IMR-90 (cell line): ENCODE measurements around the gene SNX27. TPM values are rescaled to one million over a fixed set of nuclear protein-coding genes. Genes with fewer than 3 reads are reported as not detected.

Experiments used
- ATAC-seq: fragments of 200-7000 bp; cut with Tn5 transposase; 2 replicates; pipeline ENCODE4 v1.9.1; 2020; ENCODE audit warnings: low read depth, mild to moderate bottlenecking, moderate library complexity
- BruUV-seq: library from RNA; stranded (reverse); fragments of 400-500 nt; replicated peaks from 2 replicates; lab custom pipeline; 2021; lab: Mats Ljungman, UMichigan
- CTCF ChIA-PET: fragments of 300-600 bp; formaldehyde crosslinking; extraction: SDS; loops from one replicate; lab custom pipeline; 2021; ENCODE audit warnings: antibody characterized with exemption; lab: Yijun Ruan, JAX
- POLR2A ChIA-PET: fragments of 300-600 bp; sonication (Branson Sonifier 250); formaldehyde crosslinking; loops from one replicate; lab custom pipeline; 2022; ENCODE audit warnings: antibody characterized with exemption; ENCODE audit not compliant: unreplicated experiment; lab: Charles Lee
- DNase-seq: peaks from one replicate; pipeline ENCODE4 v3.0.0; 2013
- H2AFZ ChIP-seq: replicated peaks from 2 replicates; pipeline ENCODE3; 2013; ENCODE audit warnings: low read length, mild to moderate bottlenecking; ENCODE audit not compliant: poor library complexity
- H2AK5ac ChIP-seq: 2 replicates; pipeline ENCODE4 v1.6.1; 2013; ENCODE audit warnings: low read depth, low read length, inconsistent platforms
- H2AK9ac ChIP-seq: replicated peaks from 2 replicates; pipeline ENCODE3; 2013; ENCODE audit warnings: mild to moderate bottlenecking, low read depth, low read length, moderate library complexity; ENCODE audit not compliant: poor library complexity
- H2BK120ac ChIP-seq: 2 replicates; pipeline ENCODE4 v1.6.1; 2013; ENCODE audit warnings: low read depth, low read length, inconsistent platforms
- H2BK15ac ChIP-seq: 3 replicates; pipeline ENCODE4 v1.6.1; 2013; ENCODE audit warnings: low read depth, low read length, inconsistent platforms
- H2BK20ac ChIP-seq: 2 replicates; pipeline ENCODE4 v1.6.1; 2013; ENCODE audit warnings: low read depth, mild to moderate bottlenecking, inconsistent platforms, low read length, moderate library complexity
- H2BK5ac ChIP-seq: 2 replicates; pipeline ENCODE4 v1.6.1; 2013; ENCODE audit warnings: mild to moderate bottlenecking, low read depth, low read length, inconsistent platforms; ENCODE audit not compliant: poor library complexity, severe bottlenecking
- H3K14ac ChIP-seq: replicated peaks from 2 replicates; pipeline ENCODE4 v1.6.1; 2013; ENCODE audit warnings: low read depth, low read length, inconsistent platforms
- H3K18ac ChIP-seq: 2 replicates; pipeline ENCODE4 v1.6.1; 2013; ENCODE audit warnings: low read depth, low read length, control low read depth
- H3K23ac ChIP-seq: 2 replicates; pipeline ENCODE4 v1.6.1; 2013; ENCODE audit warnings: low read depth, low read length, inconsistent platforms
- H3K27ac ChIP-seq: 2 replicates; pipeline ENCODE4 v1.5.1; 2013; ENCODE audit warnings: mild to moderate bottlenecking, control low read depth, low read length; ENCODE audit not compliant: insufficient read depth
- H3K27me3 ChIP-seq: 2 replicates; pipeline ENCODE4 v1.6.1; 2013; ENCODE audit warnings: low read length; ENCODE audit not compliant: control insufficient read depth, insufficient read depth
- H3K36me3 ChIP-seq: 2 replicates; pipeline ENCODE4 v1.6.1; 2013; ENCODE audit warnings: low read length, mixed read lengths; ENCODE audit not compliant: control insufficient read depth, insufficient read depth
- H3K4ac ChIP-seq: 2 replicates; pipeline ENCODE4 v1.6.1; 2013; ENCODE audit warnings: low read depth, low read length, inconsistent platforms
- H3K4me1 ChIP-seq: 2 replicates; pipeline ENCODE4 v1.6.1; 2013; ENCODE audit warnings: low read length, mixed read lengths; ENCODE audit not compliant: control insufficient read depth, insufficient read depth
- H3K4me2 ChIP-seq: 2 replicates; pipeline ENCODE4 v1.6.1; 2013; ENCODE audit warnings: low read depth, mild to moderate bottlenecking, control low read depth, low read length, moderate library complexity
- H3K4me3 ChIP-seq: 2 replicates; pipeline ENCODE4 v1.5.1; 2013; ENCODE audit warnings: low read depth, mild to moderate bottlenecking, control low read depth, low read length, moderate library complexity; ENCODE audit not compliant: insufficient read depth
- H3K56ac ChIP-seq: 2 replicates; pipeline ENCODE4 v1.6.1; 2013; ENCODE audit warnings: low read length, inconsistent platforms; ENCODE audit not compliant: insufficient read depth; ENCODE audit errors: extremely low read depth
- H3K79me1 ChIP-seq, 2 experiments: 2 replicates each; pipeline ENCODE4 v1.6.1; 2013; ENCODE audit warnings: low read length in 2 of 2, inconsistent platforms in 1 of 2, low read depth in 1 of 2
- H3K9ac ChIP-seq: 2 replicates; pipeline ENCODE4 v1.6.1; 2013; ENCODE audit warnings: low read depth, low read length, control low read depth
- H3K9me1 ChIP-seq: 2 replicates; pipeline ENCODE4 v1.6.1; 2013; ENCODE audit warnings: low read length, inconsistent platforms; ENCODE audit not compliant: insufficient read depth
- H3K9me3 ChIP-seq: 2 replicates; pipeline ENCODE4 v1.6.1; 2013; ENCODE audit warnings: low read length; ENCODE audit not compliant: control insufficient read depth, insufficient read depth
- H4K20me1 ChIP-seq: 2 replicates; pipeline ENCODE4 v1.6.1; 2013; ENCODE audit warnings: low read length, inconsistent platforms; ENCODE audit not compliant: insufficient read depth
- H4K5ac ChIP-seq: 2 replicates; pipeline ENCODE4 v1.6.1; 2013; ENCODE audit warnings: mild to moderate bottlenecking, low read depth, low read length, control low read depth
- H4K8ac ChIP-seq, 2 experiments: 2 replicates each; pipeline ENCODE4 v1.6.1; 2013; ENCODE audit warnings: low read depth in 2 of 2, low read length in 2 of 2, control low read depth in 1 of 2, inconsistent platforms in 1 of 2
- H4K91ac ChIP-seq: 2 replicates; pipeline ENCODE4 v1.6.1; 2013; ENCODE audit warnings: low read depth, low read length, inconsistent platforms; ENCODE audit not compliant: insufficient read depth
- BHLHE40 ChIP-seq: fragments of 150-350 bp; IDR thresholded peaks from 2 replicates; pipeline ENCODE4 v1.6.1; 2016; ENCODE audit warnings: mild to moderate bottlenecking, low read depth, low read length
- CEBPB ChIP-seq: IDR thresholded peaks from 2 replicates; pipeline ENCODE4 v1.6.1; 2012; ENCODE audit warnings: low read depth, low read length, improper control_type of control experiment
- MAFK ChIP-seq: IDR thresholded peaks from 2 replicates; pipeline ENCODE4 v1.6.1; 2012; ENCODE audit warnings: low read depth, low read length, improper control_type of control experiment
- MAZ ChIP-seq: IDR thresholded peaks from 2 replicates; pipeline ENCODE4 v1.6.1; 2012; ENCODE audit warnings: low read depth, mild to moderate bottlenecking, low read length, improper control_type of control experiment, moderate library complexity, borderline replicate concordance
- NFE2L2 ChIP-seq: fragments of 150-350 bp; IDR thresholded peaks from 2 replicates; pipeline ENCODE4 v1.6.1; 2016; ENCODE audit warnings: low read depth, mild to moderate bottlenecking, low read length
- POLR2A ChIP-seq: IDR thresholded peaks from 2 replicates; pipeline ENCODE4 v1.6.1; 2012; ENCODE audit warnings: mild to moderate bottlenecking, low read depth, low read length
- RAD21 ChIP-seq: IDR thresholded peaks from 2 replicates; pipeline ENCODE4 v1.6.1; 2012; ENCODE audit warnings: low read length, improper control_type of control experiment
- RCOR1 ChIP-seq: IDR thresholded peaks from 2 replicates; pipeline ENCODE4 v1.6.1; 2012; ENCODE audit warnings: mild to moderate bottlenecking, low read length, improper control_type of control experiment; ENCODE audit not compliant: insufficient replicate concordance
- RFX5 ChIP-seq: IDR thresholded peaks from 2 replicates; pipeline ENCODE4 v1.8.0; 2012; ENCODE audit warnings: low read depth, mild to moderate bottlenecking, low read length, moderate library complexity
- SMC3 ChIP-seq: fragments of 150-350 bp; IDR thresholded peaks from 2 replicates; pipeline ENCODE4 v1.6.1; 2016; ENCODE audit warnings: low read depth, mild to moderate bottlenecking, antibody characterized with exemption, low read length, moderate library complexity
- WGBS, 2 experiments: methylation state at CpG; one replicate each; pipeline versions ENCODE4 v1.1.5 to v1.1.7; 2013; ENCODE audit warnings: missing lambda C conversion rate in 2 of 2; ENCODE audit not compliant: insufficient read length in 1 of 2; ENCODE audit errors: extremely low coverage in 2 of 2; 5-methylcytosine and 5-hydroxymethylcytosine counted together
- dilution Hi-C: fragments of 300-500 bp; cut with HindIII; formaldehyde crosslinking; loops from one replicate; pipeline ENCODE4 v1.14.3; 2018; ENCODE audit warnings: low sequenced_read_pairs; ENCODE audit not compliant: unreplicated experiment
- in situ Hi-C: fragments of 300-500 bp; cut with MboI; formaldehyde crosslinking; loops from 3 replicates; pipeline ENCODE4 v1.14.3; 2019; ENCODE audit warnings: low sequenced_read_pairs, inconsistent platforms, mixed read lengths
- intact Hi-C: fragments of 100-400 bp; cut with micrococcal nuclease; formaldehyde crosslinking; loops from 2 replicates; pipeline ENCODE4 v1.10.0; 2022
- polyA plus RNA-seq, 3 experiments: library from polyadenylated mRNA; depleted of rRNA; stranded (reverse); fragments of >200 nt; gene quantifications; 2 replicates each; pipeline ENCODE4 v1.2.3, GENCODE V29; 2012; ENCODE audit warnings: low replicate concordance in 1 of 3
- total RNA-seq: library from RNA; depleted of rRNA; stranded (reverse); fragments of >200 nt; gene quantifications from 2 replicates; pipeline ENCODE4 v1.2.3, GENCODE V29; 2012
- TF ChIP-seq, protein P1 (sequence below): fragments of 150-350 bp; IDR thresholded peaks from 2 replicates; pipeline ENCODE4 v1.6.1; 2017; ENCODE audit warnings: mild to moderate bottlenecking, antibody characterized with exemption, low read length, low read depth
- TF ChIP-seq, protein P2 (sequence below): conservative IDR thresholded peaks from 2 replicates; pipeline ENCODE4 v1.5.1; 2012; ENCODE audit warnings: mild to moderate bottlenecking, low read depth, low read length, improper control_type of control experiment
- TF ChIP-seq, protein P3 (sequence below): fragments of 150-350 bp; IDR thresholded peaks from 2 replicates; pipeline ENCODE4 v1.6.1; 2016; ENCODE audit warnings: low read depth, mild to moderate bottlenecking, low read length, moderate library complexity, borderline replicate concordance

The SNX27 gene
- total and polyA plus RNA-seq, 2 of the 4 experiments (the other 2 are of a cell fraction), result 12.3 to 25.6 TPM

DNA sequence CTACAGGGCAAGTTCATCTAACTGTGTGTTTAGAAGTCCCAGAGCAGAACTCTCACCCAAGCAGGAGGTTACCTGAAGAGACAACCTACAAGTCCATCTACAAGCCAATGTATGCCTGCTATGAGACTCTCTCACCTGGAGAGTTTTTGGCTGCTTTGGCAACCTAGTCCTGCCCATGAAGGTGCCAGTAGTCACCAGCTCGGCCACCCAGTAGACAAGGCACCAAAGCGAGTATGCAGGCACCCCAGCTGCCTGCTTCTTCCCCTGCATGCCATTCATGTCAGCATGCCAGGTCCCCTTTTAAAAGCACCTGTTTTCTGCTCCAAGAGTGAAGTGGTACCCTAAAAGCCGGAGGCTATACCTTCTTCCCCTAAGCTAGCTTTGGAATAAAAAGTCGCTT, 129.7 kb downstream of the SNX27 start:
- no peaks in the 10 kb centered on the region for H3K36me3 ChIP-seq
- no peaks in the 10 kb centered on the region for H3K9me1 ChIP-seq
- no peaks in the 10 kb centered on the region for H3K4me1 ChIP-seq
- POLR2A ChIA-PET, result no interaction called here
- no peak overlapping the region for H4K91ac ChIP-seq
- H4K5ac ChIP-seq, result no peak overlapping the region
- BruUV-seq, result no TSS peak
- no peak overlapping the region for H2AK5ac ChIP-seq
- no peak for TF ChIP-seq NFE2L2
- TF ChIP-seq, protein P1, sequence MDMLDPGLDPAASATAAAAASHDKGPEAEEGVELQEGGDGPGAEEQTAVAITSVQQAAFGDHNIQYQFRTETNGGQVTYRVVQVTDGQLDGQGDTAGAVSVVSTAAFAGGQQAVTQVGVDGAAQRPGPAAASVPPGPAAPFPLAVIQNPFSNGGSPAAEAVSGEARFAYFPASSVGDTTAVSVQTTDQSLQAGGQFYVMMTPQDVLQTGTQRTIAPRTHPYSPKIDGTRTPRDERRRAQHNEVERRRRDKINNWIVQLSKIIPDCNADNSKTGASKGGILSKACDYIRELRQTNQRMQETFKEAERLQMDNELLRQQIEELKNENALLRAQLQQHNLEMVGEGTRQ, result no peak
- no peak for TF ChIP-seq BHLHE40
- no peak for TF ChIP-seq RCOR1
- TF ChIP-seq, protein P2, sequence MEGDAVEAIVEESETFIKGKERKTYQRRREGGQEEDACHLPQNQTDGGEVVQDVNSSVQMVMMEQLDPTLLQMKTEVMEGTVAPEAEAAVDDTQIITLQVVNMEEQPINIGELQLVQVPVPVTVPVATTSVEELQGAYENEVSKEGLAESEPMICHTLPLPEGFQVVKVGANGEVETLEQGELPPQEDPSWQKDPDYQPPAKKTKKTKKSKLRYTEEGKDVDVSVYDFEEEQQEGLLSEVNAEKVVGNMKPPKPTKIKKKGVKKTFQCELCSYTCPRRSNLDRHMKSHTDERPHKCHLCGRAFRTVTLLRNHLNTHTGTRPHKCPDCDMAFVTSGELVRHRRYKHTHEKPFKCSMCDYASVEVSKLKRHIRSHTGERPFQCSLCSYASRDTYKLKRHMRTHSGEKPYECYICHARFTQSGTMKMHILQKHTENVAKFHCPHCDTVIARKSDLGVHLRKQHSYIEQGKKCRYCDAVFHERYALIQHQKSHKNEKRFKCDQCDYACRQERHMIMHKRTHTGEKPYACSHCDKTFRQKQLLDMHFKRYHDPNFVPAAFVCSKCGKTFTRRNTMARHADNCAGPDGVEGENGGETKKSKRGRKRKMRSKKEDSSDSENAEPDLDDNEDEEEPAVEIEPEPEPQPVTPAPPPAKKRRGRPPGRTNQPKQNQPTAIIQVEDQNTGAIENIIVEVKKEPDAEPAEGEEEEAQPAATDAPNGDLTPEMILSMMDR, result no peak
- no peak for TF ChIP-seq RAD21
- no peak for TF ChIP-seq SMC3
- TF ChIP-seq, protein P3, sequence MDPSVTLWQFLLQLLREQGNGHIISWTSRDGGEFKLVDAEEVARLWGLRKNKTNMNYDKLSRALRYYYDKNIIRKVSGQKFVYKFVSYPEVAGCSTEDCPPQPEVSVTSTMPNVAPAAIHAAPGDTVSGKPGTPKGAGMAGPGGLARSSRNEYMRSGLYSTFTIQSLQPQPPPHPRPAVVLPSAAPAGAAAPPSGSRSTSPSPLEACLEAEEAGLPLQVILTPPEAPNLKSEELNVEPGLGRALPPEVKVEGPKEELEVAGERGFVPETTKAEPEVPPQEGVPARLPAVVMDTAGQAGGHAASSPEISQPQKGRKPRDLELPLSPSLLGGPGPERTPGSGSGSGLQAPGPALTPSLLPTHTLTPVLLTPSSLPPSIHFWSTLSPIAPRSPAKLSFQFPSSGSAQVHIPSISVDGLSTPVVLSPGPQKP, result no peak
- TF ChIP-seq MAFK, result no peak
- TF ChIP-seq RFX5, result no peak
- no peak for TF ChIP-seq POLR2A
- no peak for TF ChIP-seq CEBPB
- TF ChIP-seq MAZ, result no peak
- H3K4me2 ChIP-seq, result no peak overlapping the region
- H2BK5ac ChIP-seq, result no peak overlapping the region
- intact Hi-C loops (no loop called here), in situ Hi-C loops (no loop called here), dilution Hi-C loops (no loop called here)
- H3K18ac ChIP-seq, result no peak overlapping the region
- no peak overlapping the region for H3K23ac ChIP-seq
- no peak overlapping the region for H3K4ac ChIP-seq
- H3K27me3 ChIP-seq, result peaks cover 41% of the 10 kb centered on the region
- H3K14ac ChIP-seq, result no peak overlapping the region
- no peak overlapping the region for H4K8ac ChIP-seq
- ATAC-seq (no peak), DNase-seq (no peak)
- no peak overlapping the region for H3K9ac ChIP-seq
- CTCF ChIA-PET, result interaction anchor here (0.7 kb wide), 1 partner anchor 21 kb away, joined by 3 read pairs; no protein-coding TSS in a partner anchor
- no peak overlapping the region for H3K4me3 ChIP-seq
- no peaks in the 10 kb centered on the region for H3K79me1 ChIP-seq
- no peak overlapping the region for H2AFZ ChIP-seq
- H2BK15ac ChIP-seq, result no peak overlapping the region
- no peak overlapping the region for H2AK9ac ChIP-seq
- WGBS, 2 experiments, result 52% methylated on average over 3 of the region's 4 CpGs; no CpG with 5 or more reads in 1 of the 2 experiments
- H2BK20ac ChIP-seq, result no peak overlapping the region
- no peak overlapping the region for H3K56ac ChIP-seq
- H3K9me3 ChIP-seq, result peaks cover 8% of the 10 kb centered on the region
- no peak overlapping the region for H2BK120ac ChIP-seq
- no peaks in the 10 kb centered on the region for H4K20me1 ChIP-seq
- no peak overlapping the region for H3K27ac ChIP-seq
